MM.1S (cell line): ENCODE results near the gene CFAP141.

Experiments used
- DNase-seq: peaks from one replicate; pipeline ENCODE4 v3.0.0-alpha.2; 2015
- H2AFZ ChIP-seq: fragments of 300-600 bp; sonication (generic); 2 replicates; pipeline ENCODE4 v1.6.0; 2016; ENCODE audit warnings: antibody characterized with exemption, low read length
- H3F3A ChIP-seq: fragments of 300-600 bp; sonication (generic); 2 replicates; pipeline ENCODE4 v1.6.1; 2016; ENCODE audit warnings: mild to moderate bottlenecking, antibody characterized with exemption, low read length, moderate library complexity, mixed read lengths; ENCODE audit not compliant: insufficient read depth
- H3K27ac ChIP-seq: fragments of 300-600 bp; sonication (generic); 2 replicates; pipeline ENCODE4 v1.5.1; 2016; ENCODE audit warnings: mild to moderate bottlenecking, low read length
- H3K27me3 ChIP-seq: fragments of 300-600 bp; sonication (generic); replicated peaks from 2 replicates; pipeline ENCODE4 v1.6.0; 2016; ENCODE audit warnings: low read length; ENCODE audit not compliant: insufficient read depth
- H3K36me3 ChIP-seq: fragments of 300-600 bp; sonication (generic); replicated peaks from 2 replicates; pipeline ENCODE4 v1.6.1; 2016; ENCODE audit warnings: mild to moderate bottlenecking, low read length, mixed read lengths; ENCODE audit not compliant: insufficient read depth
- H3K4me1 ChIP-seq: fragments of 300-600 bp; sonication (generic); 2 replicates; pipeline ENCODE4 v1.6.1; 2016; ENCODE audit warnings: low read length, mixed read lengths
- H3K4me2 ChIP-seq: fragments of 300-600 bp; sonication (generic); 2 replicates; pipeline ENCODE4 v1.6.0; 2016; ENCODE audit warnings: low read depth, low read length
- H3K4me3 ChIP-seq: fragments of 300-600 bp; sonication (generic); 2 replicates; pipeline ENCODE4 v1.5.1; 2016; ENCODE audit warnings: low read length, mixed read lengths
- H3K79me2 ChIP-seq: fragments of 300-600 bp; sonication (generic); 2 replicates; pipeline ENCODE4 v1.6.1; 2016; ENCODE audit warnings: mixed run types, low read length, mixed read lengths
- H3K9ac ChIP-seq: fragments of 300-600 bp; sonication (generic); 2 replicates; pipeline ENCODE4 v1.6.1; 2016; ENCODE audit warnings: low read length, mixed read lengths
- H3K9me2 ChIP-seq: fragments of 300-600 bp; sonication (generic); replicated peaks from 2 replicates; pipeline ENCODE4 v1.6.1; 2016; ENCODE audit warnings: mild to moderate bottlenecking, low read length, mixed read lengths; ENCODE audit not compliant: insufficient read depth
- H3K9me3 ChIP-seq: fragments of 300-600 bp; sonication (generic); replicated peaks from 2 replicates; pipeline ENCODE4 v1.6.1; 2016; ENCODE audit warnings: mild to moderate bottlenecking, low read length, mixed read lengths; ENCODE audit not compliant: insufficient read depth
- H4K20me1 ChIP-seq: fragments of 300-600 bp; sonication (generic); 2 replicates; pipeline ENCODE4 v1.6.1; 2016; ENCODE audit warnings: mild to moderate bottlenecking, low read length, moderate library complexity, mixed read lengths; ENCODE audit not compliant: insufficient read depth
- CTCF ChIP-seq: fragments of 300-600 bp; sonication (generic); IDR thresholded peaks from 2 replicates; pipeline ENCODE4 v1.5.1; 2016; ENCODE audit warnings: antibody characterized with exemption, low read length, mixed read lengths
- EZH2 ChIP-seq: fragments of 300-600 bp; sonication (generic); optimal IDR thresholded peaks from 2 replicates; pipeline ENCODE3; 2017; ENCODE audit warnings: low read depth, mild to moderate bottlenecking, antibody characterized with exemption, low read length, mixed read lengths
- EZH2phosphoT487 ChIP-seq: fragments of 300-600 bp; sonication (generic); IDR thresholded peaks from 2 replicates; pipeline ENCODE4 v1.6.1; 2018; ENCODE audit warnings: antibody characterized with exemption, low read length

CFAP141 gene

DNA sequence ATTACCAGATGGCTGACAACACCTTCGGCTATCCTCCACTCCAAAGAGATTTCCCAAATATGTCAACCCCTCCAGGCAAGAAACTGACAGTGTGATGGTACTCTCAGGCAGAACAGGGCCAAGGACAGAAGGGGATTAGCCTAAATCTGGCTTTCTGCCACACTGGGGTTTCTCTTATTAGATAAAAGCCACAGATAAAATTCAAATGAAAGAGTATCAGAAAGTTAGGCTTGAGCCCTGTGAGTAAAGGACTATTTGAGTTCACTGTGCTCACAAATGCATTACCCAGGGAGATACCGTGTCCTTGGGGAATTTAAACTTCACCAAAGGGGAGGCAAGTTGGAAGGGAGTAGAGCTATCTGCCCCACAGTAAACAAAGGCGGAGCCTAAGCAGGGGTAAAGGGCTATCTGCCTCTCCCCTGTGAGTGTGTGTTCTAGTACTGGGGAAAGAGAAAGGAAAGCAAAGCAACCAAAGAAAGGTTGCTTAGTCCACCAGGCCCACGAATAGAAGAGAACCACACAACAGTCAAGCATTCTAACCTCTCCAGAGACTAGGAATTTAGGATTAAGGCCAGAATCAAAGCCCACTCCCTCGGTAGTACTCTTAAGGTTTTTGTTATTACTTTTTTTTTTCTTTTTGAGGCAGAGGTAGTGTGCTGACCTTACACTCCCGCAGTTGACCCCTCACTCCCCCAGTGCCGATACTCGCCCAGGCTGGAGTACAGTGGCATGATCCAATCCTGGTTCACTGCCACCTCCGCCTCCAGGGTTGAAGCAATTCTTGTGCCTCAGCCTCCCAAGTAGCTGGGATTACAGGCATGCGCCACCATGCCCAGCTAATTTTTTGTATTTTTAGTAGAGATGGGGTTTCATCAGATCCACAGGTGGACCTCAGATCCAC, 27.0 kb downstream of the CFAP141 start:
- TF ChIP-seq CTCF (no peak), EZH2 (no peak), EZH2phosphoT487 (no peak)
- H2AFZ ChIP-seq = no peak overlapping the region
- H3K27me3 ChIP-seq = no peaks in the 10 kb centered on the region
- peaks cover 7% of the 10 kb centered on the region; the same call in 1 of the 2 replicates for H3K36me3 ChIP-seq
- no peak overlapping the region for H3K4me3 ChIP-seq
- no peak overlapping the region for H3K9ac ChIP-seq
- peaks cover 42% of the 10 kb centered on the region for H3F3A ChIP-seq
- H3K79me2 ChIP-seq = peaks cover 88% of the 10 kb centered on the region
- no peak for DNase-seq
- peaks cover 73% of the 10 kb centered on the region for H4K20me1 ChIP-seq
- no peaks in the 10 kb centered on the region for H3K9me3 ChIP-seq
- H3K9me2 ChIP-seq = no peaks in the 10 kb centered on the region
- H3K4me2 ChIP-seq = peak overlapping the region; percentile 1; the same call in 1 of the 2 replicates
- H3K4me1 ChIP-seq = peaks cover 50% of the 10 kb centered on the region
- no peak overlapping the region for H3K27ac ChIP-seq

DNA sequence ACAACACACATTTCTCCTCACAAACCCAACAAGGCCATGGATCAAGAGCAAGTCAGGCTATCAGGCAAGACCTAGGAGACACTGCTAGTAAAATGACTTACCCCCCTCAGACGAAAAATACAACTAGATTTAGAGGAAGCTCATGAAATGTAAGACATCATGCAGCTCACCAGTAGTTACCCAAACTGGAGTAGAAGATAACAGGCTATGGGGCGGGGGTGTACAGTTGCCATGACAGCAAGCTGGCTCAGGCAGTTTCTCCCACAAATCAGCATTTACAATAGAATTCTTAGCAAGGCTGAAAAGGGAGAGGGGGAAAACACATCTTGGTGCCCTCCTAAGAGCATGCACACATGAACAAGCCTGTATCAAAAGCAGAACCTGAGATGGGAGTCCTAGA, 28.1 kb downstream of the CFAP141 start:
- no peaks in the 10 kb centered on the region for H3K27me3 ChIP-seq
- H3K4me3 ChIP-seq = no peak overlapping the region
- H3K4me1 ChIP-seq = peaks cover 50% of the 10 kb centered on the region
- DNase-seq = no peak
- TF ChIP-seq EZH2phosphoT487 (no peak), CTCF (no peak), EZH2 (no peak)
- H3K4me2 ChIP-seq = peak overlapping the region; percentile 16; the same call in 1 of the 2 replicates
- H3K9me2 ChIP-seq = no peaks in the 10 kb centered on the region
- no peaks in the 10 kb centered on the region for H3K9me3 ChIP-seq
- H3K36me3 ChIP-seq = peaks cover 7% of the 10 kb centered on the region; the same call in 1 of the 2 replicates
- H3K27ac ChIP-seq = no peak overlapping the region
- H3K9ac ChIP-seq = no peak overlapping the region
- H3K79me2 ChIP-seq = peaks cover 97% of the 10 kb centered on the region
- peaks cover 73% of the 10 kb centered on the region for H4K20me1 ChIP-seq
- peaks cover 39% of the 10 kb centered on the region for H3F3A ChIP-seq
- no peak overlapping the region for H2AFZ ChIP-seq

DNA sequence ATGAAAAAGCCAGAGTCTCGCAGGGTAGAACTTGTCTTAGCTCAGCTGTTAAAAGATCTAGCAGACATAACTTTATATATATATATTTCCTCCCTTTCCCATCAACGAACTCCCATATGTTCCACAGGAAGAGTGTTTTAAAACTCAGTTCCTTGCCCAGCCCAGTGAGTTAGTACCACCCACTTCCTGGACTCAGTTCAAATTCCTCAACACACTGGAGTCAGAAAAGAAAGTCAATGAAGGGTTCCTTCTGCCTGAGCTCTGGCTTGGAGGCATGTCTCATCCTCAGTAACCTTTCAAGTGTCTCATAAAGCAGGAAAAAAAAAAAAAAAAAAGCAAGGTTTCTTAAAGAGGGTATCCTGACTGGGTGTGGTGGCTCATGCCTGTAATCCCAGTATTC, 29.8 kb downstream of the CFAP141 start:
- no peaks in the 10 kb centered on the region for H3K27me3 ChIP-seq
- H4K20me1 ChIP-seq = peaks cover 83% of the 10 kb centered on the region
- DNase-seq = no peak
- no peak overlapping the region for H2AFZ ChIP-seq
- H3K9ac ChIP-seq = no peak overlapping the region
- H3F3A ChIP-seq = peaks cover 26% of the 10 kb centered on the region
- H3K27ac ChIP-seq = no peak overlapping the region
- H3K79me2 ChIP-seq = peaks cover 97% of the 10 kb centered on the region
- no peaks in the 10 kb centered on the region for H3K9me2 ChIP-seq
- H3K9me3 ChIP-seq = no peaks in the 10 kb centered on the region
- no peak for TF ChIP-seq CTCF
- TF ChIP-seq EZH2 = no peak
- TF ChIP-seq EZH2phosphoT487 = no peak
- peaks cover 48% of the 10 kb centered on the region for H3K4me1 ChIP-seq
- H3K36me3 ChIP-seq = peaks cover 24% of the 10 kb centered on the region
- no peak overlapping the region for H3K4me3 ChIP-seq
- no peak overlapping the region for H3K4me2 ChIP-seq
